CMK (cell line): ENCODE measurements around the gene MAN1C1.
"Not testable (repeated sequence)": the region's sequence is repeated elsewhere in the genome, so short reads cannot be mapped to it uniquely, and the experiment has no call there.

Experiments
- DNase-seq: peaks from one replicate; pipeline ENCODE4 v3.0.0-alpha.2; 2010; ENCODE audit warnings: low read depth

The MAN1C1 gene

GRCh38 chr1:25583519-25584370 is 32.8 kb upstream of the MAN1C1 start:
- no peak for DNase-seq

GRCh38 chr1:25586181-25586588 is 30.4 kb upstream of the MAN1C1 start:
- no peak for DNase-seq

- DNase-seq: no peak
These were observed 29.3 kb upstream of the MAN1C1 start for GRCh38 chr1:25587290-25587689.

- DNase-seq: not testable (repeated sequence)
These were observed 28.4 kb upstream of the MAN1C1 start for GRCh38 chr1:25588224-25588623.

GRCh38 chr1:25588786-25589185 is 27.8 kb upstream of the MAN1C1 start:
- not testable (repeated sequence) for DNase-seq

GRCh38 chr1:25590096-25590824 is 26.3 kb upstream of the MAN1C1 start:
- DNase-seq: no peak

GRCh38 chr1:25593861-25594260 is 22.7 kb upstream of the MAN1C1 start:
- no peak for DNase-seq

GRCh38 chr1:25594971-25595370 is 21.6 kb upstream of the MAN1C1 start:
- no peak for DNase-seq

- DNase-seq: not testable (repeated sequence)
These were observed 19.9 kb upstream of the MAN1C1 start for GRCh38 chr1:25596641-25597040.

GRCh38 chr1:25598879-25599278 is 17.7 kb upstream of the MAN1C1 start:
- DNase-seq: no peak

- no peak for DNase-seq
These were observed 16.5 kb upstream of the MAN1C1 start for GRCh38 chr1:25599969-25600610.

- not testable (repeated sequence) for DNase-seq
These were observed 15.5 kb upstream of the MAN1C1 start for GRCh38 chr1:25600971-25601699.

GRCh38 chr1:25603779-25604538 is 12.6 kb upstream of the MAN1C1 start:
- DNase-seq: not testable (repeated sequence)

- DNase-seq: no peak
These were observed 9.5 kb upstream of the MAN1C1 start for GRCh38 chr1:25607123-25607522.

- DNase-seq: peak; percentile 66
These were observed 8.0 kb upstream of the MAN1C1 start for GRCh38 chr1:25608488-25609178.

- no peak for DNase-seq
These were observed 6.7 kb upstream of the MAN1C1 start for GRCh38 chr1:25609921-25610320.

GRCh38 chr1:25610822-25611630 is 5.6 kb upstream of the MAN1C1 start:
- DNase-seq: no peak

- no peak for DNase-seq
These were observed 4.7 kb upstream of the MAN1C1 start for GRCh38 chr1:25611843-25612242.

GRCh38 chr1:25612421-25612820 is 4.2 kb upstream of the MAN1C1 start:
- no peak for DNase-seq

- no peak for DNase-seq
These were observed 3.5 kb upstream of the MAN1C1 start for GRCh38 chr1:25613091-25613490.
